ENCODE measurements around the gene BRD3.

The BRD3 gene

GRCh38 chr9:134066526-134066912 is 1.3 kb downstream of the BRD3 start:
- no peak for DNase-seq

GRCh38 chr9:134065612-134066419 is 2.0 kb downstream of the BRD3 start:
- no peak for DNase-seq

GRCh38 chr9:134064711-134065110 is 3.1 kb downstream of the BRD3 start:
- DNase-seq, result no peak

GRCh38 chr9:134063571-134064450 is 4.0 kb downstream of the BRD3 start:
- DNase-seq, result no peak

GRCh38 chr9:134063088-134063570 is 4.7 kb downstream of the BRD3 start:
- no peak for DNase-seq

- no peak for DNase-seq
Observed at GRCh38 chr9:134062461-134063087, 5.3 kb downstream of the BRD3 start.

GRCh38 chr9:134061688-134062371 is 6.0 kb downstream of the BRD3 start:
- DNase-seq, result no peak

GRCh38 chr9:134061019-134061687 is 6.7 kb downstream of the BRD3 start:
- no peak for DNase-seq

GRCh38 chr9:134060546-134060945 is 7.3 kb downstream of the BRD3 start:
- no peak for DNase-seq

GRCh38 chr9:134059661-134060395 is 8.0 kb downstream of the BRD3 start:
- DNase-seq, result no peak

GRCh38 chr9:134059188-134059641 is 8.6 kb downstream of the BRD3 start:
- no peak for DNase-seq

GRCh38 chr9:134058716-134059115 is 9.1 kb downstream of the BRD3 start:
- DNase-seq, result no peak

GRCh38 chr9:134057751-134058701 is 9.8 kb downstream of the BRD3 start:
- no peak for DNase-seq

GRCh38 chr9:134057307-134057657 is 10.5 kb downstream of the BRD3 start:
- no peak for DNase-seq

- DNase-seq, result no peak
Observed at GRCh38 chr9:134056483-134057306, 11.1 kb downstream of the BRD3 start.

GRCh38 chr9:134055981-134056461 is 11.8 kb downstream of the BRD3 start:
- no peak for DNase-seq

GRCh38 chr9:134054891-134055811 is 12.7 kb downstream of the BRD3 start:
- DNase-seq, result no peak

Data from NCI-H345 (cell line).